Measurements from ENCODE around the gene APLN. TPM values are rescaled to one million over a fixed set of nuclear protein-coding genes. Genes with fewer than 3 reads are reported as not detected.

The APLN gene
- under 1 TPM in 5 of 6 experiments, not detected in 1; 0.09 to 0.37 (median 0.27) TPM for total RNA-seq (2021; fragmentation: NEBNext Ultra II Directional; extraction: Animal tissue kit (Norgen Biotek cat#: 25700))
- long read RNA-seq = 0 reads

DNA sequence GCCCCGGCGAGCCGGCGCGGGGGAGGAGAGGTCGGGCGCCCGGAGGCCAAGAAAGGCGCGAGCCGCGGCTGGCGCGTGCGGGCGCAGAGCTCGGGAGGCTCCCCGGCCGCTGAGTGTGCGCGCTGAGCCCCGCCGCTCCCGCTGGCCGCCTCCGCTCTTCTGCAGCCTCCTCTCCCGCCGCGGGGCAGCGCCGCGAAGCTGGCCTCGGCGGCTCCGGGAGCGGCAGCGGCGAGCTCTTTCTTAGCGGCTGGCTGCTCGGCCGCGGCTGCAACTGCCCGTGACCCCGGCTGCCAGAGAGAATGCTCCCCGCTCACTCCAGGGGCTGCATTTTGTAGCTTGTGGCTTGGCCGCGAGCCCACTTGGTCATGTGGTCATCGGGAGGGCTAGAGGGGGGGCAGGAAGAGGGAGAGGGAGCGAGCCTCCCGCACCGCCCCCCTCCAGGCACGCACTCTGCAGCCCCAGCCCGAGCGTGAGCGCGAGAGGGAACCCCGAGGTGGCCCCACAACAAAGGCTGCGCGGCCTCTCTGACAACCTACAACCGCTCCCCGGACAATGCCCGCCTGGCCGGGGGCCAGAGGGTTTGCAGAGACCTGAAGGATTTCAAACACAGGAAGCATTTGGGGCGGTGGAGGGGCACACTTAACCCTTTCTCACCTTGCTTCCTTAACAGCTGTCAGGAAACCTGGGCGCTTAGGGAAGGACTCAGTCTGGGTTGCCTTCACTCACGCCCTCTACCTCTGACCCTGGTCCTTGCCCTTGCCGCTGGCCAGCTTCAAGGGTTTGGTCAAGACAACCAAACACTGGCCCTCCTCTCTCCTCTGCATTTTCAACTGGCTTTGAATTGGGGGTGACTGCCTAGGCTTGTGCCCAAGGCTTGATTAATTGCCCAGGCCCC, at the start of gene APLN:
Gene APLN, minus strand, starts transcription at position 305 of the 895 bp plus-strand sequence. CDS start 326 bp downstream, outside the sequence.
- DNase-seq = no peak
- Mint-ChIP-seq H3K27me3 (ENCODE audit: insufficient read depth) (peaks cover 5% of the 10 kb centered on the region), H3K4me1 (ENCODE audit: low read depth) (no peaks in the 10 kb centered on the region; the same call in 1 of the 2 replicates), H3K36me3 (ENCODE audit: low read depth) (no peaks in the 10 kb centered on the region), H3K27ac (no peak within 1 kb of the TSS), H3K9me3 (no peaks in the 10 kb centered on the region), H3K4me3 (peak within 1 kb of the TSS; percentile 68)
- no peak for TF ChIP-seq CTCF (IDR thresholded peaks at IDR 0.05)

DNA sequence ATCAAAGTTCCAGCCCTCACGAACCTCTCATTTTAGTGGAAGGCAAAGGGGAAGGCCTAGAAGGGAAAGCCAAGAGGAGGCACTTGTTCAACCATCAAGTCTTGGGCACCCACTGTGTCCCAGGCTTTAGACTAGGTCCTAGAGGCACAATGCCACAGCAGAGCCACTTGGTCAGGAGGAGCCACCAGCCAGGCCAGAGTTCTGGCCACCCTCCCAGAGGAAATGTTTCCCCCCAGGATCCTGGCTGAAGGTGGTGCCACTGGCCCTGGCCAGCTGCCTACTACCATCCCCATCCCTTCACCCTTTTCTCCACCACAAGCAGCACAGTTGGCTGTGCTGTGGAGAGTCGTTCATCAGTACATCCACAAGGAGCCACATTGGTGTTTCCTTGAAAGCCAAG, 49.7 kb upstream of the APLN start:
- Mint-ChIP-seq H3K27ac (no peak overlapping the region), H3K36me3 (ENCODE audit: low read depth) (no peaks in the 10 kb centered on the region), H3K4me1 (ENCODE audit: low read depth) (no peaks in the 10 kb centered on the region), H3K27me3 (ENCODE audit: insufficient read depth) (peaks cover 18% of the 10 kb centered on the region), H3K4me3 (no peak overlapping the region), H3K9me3 (peaks cover 5% of the 10 kb centered on the region; the same call in 1 of the 2 replicates)
- DNase-seq = no peak
- TF ChIP-seq CTCF (IDR thresholded peaks at IDR 0.05) = no peak

DNA sequence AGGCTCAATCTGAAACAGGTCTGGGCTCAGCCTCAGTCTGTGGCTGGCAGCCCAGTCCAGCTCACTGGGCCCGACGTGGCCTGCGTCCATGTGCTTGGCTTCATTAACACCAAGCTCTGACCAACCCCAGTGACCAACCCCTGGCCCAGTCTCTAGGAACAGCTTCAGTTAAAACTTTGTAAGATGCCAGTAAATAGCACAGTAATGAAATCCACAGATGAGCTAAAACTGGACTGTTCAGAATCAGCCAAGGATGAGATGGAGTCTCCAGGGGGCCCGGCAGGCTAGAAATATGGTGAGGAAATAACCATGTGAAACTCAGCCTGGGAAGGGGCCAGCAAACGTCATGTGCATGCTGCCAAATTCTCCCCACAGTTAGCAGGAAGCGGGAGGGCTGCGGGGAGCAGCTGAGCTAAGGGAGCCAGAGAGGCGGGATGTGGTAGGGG, 46.9 kb upstream of the APLN start:
- Mint-ChIP-seq H3K4me1 (ENCODE audit: low read depth) (peaks cover 8% of the 10 kb centered on the region; the same call in 1 of the 2 replicates), H3K4me3 (no peak overlapping the region), H3K27me3 (ENCODE audit: insufficient read depth) (peaks cover 17% of the 10 kb centered on the region), H3K27ac (no peak overlapping the region), H3K36me3 (ENCODE audit: low read depth) (no peaks in the 10 kb centered on the region), H3K9me3 (no peaks in the 10 kb centered on the region)
- DNase-seq = no peak
- no peak for TF ChIP-seq CTCF (IDR thresholded peaks at IDR 0.05)

- Mint-ChIP-seq H3K4me3 (no peak overlapping the region), H3K27me3 (ENCODE audit: insufficient read depth) (peaks cover 17% of the 10 kb centered on the region), H3K27ac (no peak overlapping the region), H3K4me1 (ENCODE audit: low read depth) (peaks cover 8% of the 10 kb centered on the region; the same call in 1 of the 2 replicates), H3K9me3 (no peaks in the 10 kb centered on the region), H3K36me3 (ENCODE audit: low read depth) (no peaks in the 10 kb centered on the region)
- no peak for DNase-seq
- no peak for TF ChIP-seq CTCF (IDR thresholded peaks at IDR 0.05)
Measured at GRCh38 chrX:129700536-129700935, 45.8 kb upstream of the APLN start.

DNA sequence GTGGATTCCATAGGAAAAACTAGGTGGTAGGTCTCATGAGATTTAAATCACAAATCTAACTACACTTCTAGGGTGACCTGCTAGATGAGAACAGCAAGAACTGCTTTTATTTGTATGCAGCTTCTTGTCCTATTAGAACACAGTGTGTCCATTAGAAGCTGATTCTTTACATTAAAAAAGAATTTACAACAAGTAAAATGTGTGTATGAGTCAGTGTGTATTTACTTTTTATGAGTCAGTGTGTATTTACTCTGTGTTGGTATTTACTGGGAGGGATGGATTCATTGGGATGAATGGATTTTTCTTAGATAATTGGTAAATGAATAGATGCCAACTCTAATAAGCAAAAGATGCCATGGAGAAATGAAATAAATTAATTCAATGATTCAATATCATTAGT, 43.4 kb upstream of the APLN start:
- peaks cover 8% of the 10 kb centered on the region; the same call in 1 of the 2 replicates for H3K4me1 Mint-ChIP-seq (ENCODE audit: low read depth)
- H3K36me3 Mint-ChIP-seq (ENCODE audit: low read depth) = no peaks in the 10 kb centered on the region
- no peak overlapping the region for H3K27ac Mint-ChIP-seq
- peaks cover 17% of the 10 kb centered on the region for H3K27me3 Mint-ChIP-seq (ENCODE audit: insufficient read depth)
- H3K4me3 Mint-ChIP-seq = no peak overlapping the region
- TF ChIP-seq CTCF (IDR thresholded peaks at IDR 0.05) = no peak
- H3K9me3 Mint-ChIP-seq = no peaks in the 10 kb centered on the region
- no peak for DNase-seq

Measured in HFFc6 (cell line).